Measurements from ENCODE around the gene PLXDC2. TPM values are rescaled to one million over a fixed set of nuclear protein-coding genes. Genes with fewer than 3 reads are reported as not detected.

Gene PLXDC2
- total RNA-seq, 1 experiment from 2014 or later, result 0.21 TPM

GRCh38 chr10:20118119-20118518 is 301.9 kb downstream of the PLXDC2 start:
- in situ Hi-C loops (cut with HindIII; ENCODE audit: low pct_unique_long_range_greater_than_20kb, low sequenced_read_pairs), result no loop called here
- ATAC-seq, result no peak
- no peak for TF ChIP-seq REST (IDR thresholded peaks at IDR 0.05; ENCODE audit: insufficient read depth in 1 of 2, low read depth in 2 of 2, low read length in 1 of 2)
- no peak for TF ChIP-seq TCF7L2 (IDR thresholded peaks at IDR 0.05; ENCODE audit: low read depth, low read length)
- TF ChIP-seq, protein P1, sequence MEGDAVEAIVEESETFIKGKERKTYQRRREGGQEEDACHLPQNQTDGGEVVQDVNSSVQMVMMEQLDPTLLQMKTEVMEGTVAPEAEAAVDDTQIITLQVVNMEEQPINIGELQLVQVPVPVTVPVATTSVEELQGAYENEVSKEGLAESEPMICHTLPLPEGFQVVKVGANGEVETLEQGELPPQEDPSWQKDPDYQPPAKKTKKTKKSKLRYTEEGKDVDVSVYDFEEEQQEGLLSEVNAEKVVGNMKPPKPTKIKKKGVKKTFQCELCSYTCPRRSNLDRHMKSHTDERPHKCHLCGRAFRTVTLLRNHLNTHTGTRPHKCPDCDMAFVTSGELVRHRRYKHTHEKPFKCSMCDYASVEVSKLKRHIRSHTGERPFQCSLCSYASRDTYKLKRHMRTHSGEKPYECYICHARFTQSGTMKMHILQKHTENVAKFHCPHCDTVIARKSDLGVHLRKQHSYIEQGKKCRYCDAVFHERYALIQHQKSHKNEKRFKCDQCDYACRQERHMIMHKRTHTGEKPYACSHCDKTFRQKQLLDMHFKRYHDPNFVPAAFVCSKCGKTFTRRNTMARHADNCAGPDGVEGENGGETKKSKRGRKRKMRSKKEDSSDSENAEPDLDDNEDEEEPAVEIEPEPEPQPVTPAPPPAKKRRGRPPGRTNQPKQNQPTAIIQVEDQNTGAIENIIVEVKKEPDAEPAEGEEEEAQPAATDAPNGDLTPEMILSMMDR (IDR thresholded peaks at IDR 0.05), result no peak
- no peak for TF ChIP-seq SIN3A (IDR thresholded peaks at IDR 0.05; ENCODE audit: borderline replicate concordance, insufficient read depth, low read depth, low read length)
- no peak for TF ChIP-seq POLR2AphosphoS5 (IDR thresholded peaks at IDR 0.05; ENCODE audit: low read depth, low read length)
- no peaks in the 10 kb centered on the region for H3K36me3 ChIP-seq (ENCODE audit: control insufficient read depth, insufficient read depth, low read length)
- H3K27ac ChIP-seq (ENCODE audit: low read length), result no peak overlapping the region
- no TSS peak for BruUV-seq (replicated peaks)
- intact Hi-C loops (cut with micrococcal nuclease; ENCODE audit: unreplicated experiment), result no loop called here
- no peaks in the 10 kb centered on the region for H3K9me3 ChIP-seq (ENCODE audit: control insufficient read depth, insufficient read depth, low read depth, low read length)
- DNase-seq (ENCODE audit: low read depth, low spot score), result no peak
- H3K27me3 ChIP-seq (ENCODE audit: control insufficient read depth, insufficient read depth, low read length), result no peaks in the 10 kb centered on the region
- H3K4me1 ChIP-seq (ENCODE audit: control insufficient read depth, insufficient read depth, low read length), result no peaks in the 10 kb centered on the region
- ChIA-PET CTCF (no interaction called here), POLR2A (no interaction called here)
- no peak overlapping the region for H3K4me3 ChIP-seq (ENCODE audit: low read depth in 2 of 2, low read length in 2 of 2)

DNA sequence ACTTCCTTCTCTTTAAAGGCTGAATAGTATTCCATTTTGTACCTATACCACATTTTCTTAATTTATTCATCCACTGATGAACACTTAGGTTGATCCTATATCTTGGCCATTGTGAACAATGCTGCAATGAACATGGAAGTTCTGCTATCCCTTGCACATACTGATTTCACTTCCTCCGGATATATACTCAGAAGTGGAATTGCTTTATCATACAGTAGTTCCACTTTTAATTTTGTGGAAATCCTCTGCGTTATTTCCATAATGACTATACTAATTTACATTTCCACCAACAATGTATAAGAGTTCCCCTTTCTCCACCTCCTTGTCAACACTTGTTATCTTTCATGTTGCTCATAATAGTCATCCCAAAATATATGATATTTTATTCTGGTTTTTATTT is 312.6 kb downstream of the PLXDC2 start:
- no TSS peak for BruUV-seq (replicated peaks)
- no peaks in the 10 kb centered on the region for H3K27me3 ChIP-seq (ENCODE audit: control insufficient read depth, insufficient read depth, low read length)
- intact Hi-C loops (cut with micrococcal nuclease; ENCODE audit: unreplicated experiment) (no loop called here), in situ Hi-C loops (cut with HindIII; ENCODE audit: low pct_unique_long_range_greater_than_20kb, low sequenced_read_pairs) (no loop called here)
- ATAC-seq (no peak), DNase-seq (ENCODE audit: low read depth, low spot score) (no peak)
- no peaks in the 10 kb centered on the region for H3K9me3 ChIP-seq (ENCODE audit: control insufficient read depth, insufficient read depth, low read depth, low read length)
- TF ChIP-seq SIN3A (IDR thresholded peaks at IDR 0.05; ENCODE audit: borderline replicate concordance, insufficient read depth, low read depth, low read length), result no peak
- no peak for TF ChIP-seq REST (IDR thresholded peaks at IDR 0.05; ENCODE audit: insufficient read depth in 1 of 2, low read depth in 2 of 2, low read length in 1 of 2)
- TF ChIP-seq, protein P1 (IDR thresholded peaks at IDR 0.05), result no peak
- no peak overlapping the region for H3K4me3 ChIP-seq (ENCODE audit: low read depth in 2 of 2, low read length in 2 of 2)
- ChIA-PET POLR2A (no interaction called here), CTCF (no interaction called here)
- no peak overlapping the region for H3K27ac ChIP-seq (ENCODE audit: low read length)
- no peaks in the 10 kb centered on the region for H3K4me1 ChIP-seq (ENCODE audit: control insufficient read depth, insufficient read depth, low read length)
- no peaks in the 10 kb centered on the region for H3K36me3 ChIP-seq (ENCODE audit: control insufficient read depth, insufficient read depth, low read length)

All from Panc1 (cell line).